Hematopoietic multipotent progenitor cell treated with erythropoietin and hydrocortisone succinate and interleukin-3 and kit ligand, for 6 days (in vitro differentiated cells): Measurements from ENCODE around the gene TBK1.

ENCODE experiments used
- DNase-seq: peaks from one replicate; pipeline ENCODE4 v3.0.0-alpha.2; 2015

Gene TBK1

DNA sequence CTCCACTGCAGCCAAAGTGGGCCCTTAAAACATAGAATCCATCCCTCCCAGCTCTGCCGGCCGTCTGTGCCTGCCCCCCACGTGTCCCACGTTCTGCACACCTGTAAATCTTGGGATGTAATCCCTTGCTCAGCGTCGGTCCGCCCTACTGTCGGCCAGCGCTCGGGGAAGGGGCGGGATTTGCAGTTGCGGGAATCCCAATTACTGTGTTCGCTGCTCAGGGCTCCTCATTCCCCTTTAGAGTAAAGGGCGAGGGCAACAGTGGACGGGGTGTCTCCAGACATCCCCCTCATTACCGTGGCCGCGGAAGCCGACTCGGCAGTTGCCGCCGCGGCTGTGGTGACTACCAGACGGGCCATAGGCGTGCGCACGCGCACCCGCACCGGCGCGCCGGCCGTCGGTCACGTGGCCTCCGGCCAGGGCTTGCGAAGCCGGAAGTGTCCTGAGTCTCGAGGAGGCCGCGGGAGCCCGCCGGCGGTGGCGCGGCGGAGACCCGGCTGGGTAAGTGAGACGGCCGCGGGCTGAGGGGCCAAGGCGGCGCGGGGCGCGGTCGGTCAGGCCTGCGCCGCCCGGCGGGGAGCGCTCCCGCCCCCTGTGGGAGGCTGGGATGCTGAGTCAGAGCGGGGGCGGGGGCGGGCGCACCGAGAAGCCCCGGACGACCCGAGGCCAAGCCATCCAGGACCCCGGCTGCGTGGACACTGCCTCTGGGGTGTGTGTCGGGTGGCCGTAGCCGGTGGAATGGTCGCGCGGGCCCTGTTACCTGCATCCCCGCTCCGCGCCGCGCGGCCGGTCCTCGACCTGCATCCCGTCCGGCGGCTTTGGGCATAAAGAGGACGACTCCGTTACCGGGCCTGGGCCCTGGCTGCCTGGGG, at the start of gene TBK1:
TSS of gene TBK1 (plus strand) at position 434 of the 872 bp plus-strand sequence. CDS start 3,751 bp downstream, outside the sequence.
- peak; percentile 84 for DNase-seq

DNA sequence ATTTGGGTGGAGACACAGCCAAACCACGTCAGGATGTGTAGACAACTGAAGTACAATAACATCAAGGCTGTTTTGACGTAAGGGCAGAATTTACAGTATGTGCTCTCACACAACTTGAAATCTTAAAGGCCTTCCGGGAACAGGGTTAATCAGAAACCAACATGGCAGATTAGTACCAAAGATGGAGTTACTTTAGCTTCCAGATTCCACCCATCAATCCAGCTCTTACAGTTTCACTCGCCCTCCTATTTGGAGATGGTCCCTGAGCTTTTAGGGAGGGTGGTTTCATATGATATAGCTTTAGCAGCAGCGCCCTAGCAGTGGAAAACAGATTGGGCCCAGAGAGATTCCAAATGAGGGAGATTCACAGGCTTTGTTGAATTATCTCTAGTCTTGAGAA, 49.7 kb upstream of the TBK1 start:
- DNase-seq: no peak

GRCh38 chr12:64403707-64404469, 48.0 kb upstream of the TBK1 start, which contains the start of gene XPOT:
TSS of gene XPOT (plus strand) at chr12:64404392. CDS start at chr12:64410036, 5,644 bp downstream.
- DNase-seq: peak; percentile 96

DNA sequence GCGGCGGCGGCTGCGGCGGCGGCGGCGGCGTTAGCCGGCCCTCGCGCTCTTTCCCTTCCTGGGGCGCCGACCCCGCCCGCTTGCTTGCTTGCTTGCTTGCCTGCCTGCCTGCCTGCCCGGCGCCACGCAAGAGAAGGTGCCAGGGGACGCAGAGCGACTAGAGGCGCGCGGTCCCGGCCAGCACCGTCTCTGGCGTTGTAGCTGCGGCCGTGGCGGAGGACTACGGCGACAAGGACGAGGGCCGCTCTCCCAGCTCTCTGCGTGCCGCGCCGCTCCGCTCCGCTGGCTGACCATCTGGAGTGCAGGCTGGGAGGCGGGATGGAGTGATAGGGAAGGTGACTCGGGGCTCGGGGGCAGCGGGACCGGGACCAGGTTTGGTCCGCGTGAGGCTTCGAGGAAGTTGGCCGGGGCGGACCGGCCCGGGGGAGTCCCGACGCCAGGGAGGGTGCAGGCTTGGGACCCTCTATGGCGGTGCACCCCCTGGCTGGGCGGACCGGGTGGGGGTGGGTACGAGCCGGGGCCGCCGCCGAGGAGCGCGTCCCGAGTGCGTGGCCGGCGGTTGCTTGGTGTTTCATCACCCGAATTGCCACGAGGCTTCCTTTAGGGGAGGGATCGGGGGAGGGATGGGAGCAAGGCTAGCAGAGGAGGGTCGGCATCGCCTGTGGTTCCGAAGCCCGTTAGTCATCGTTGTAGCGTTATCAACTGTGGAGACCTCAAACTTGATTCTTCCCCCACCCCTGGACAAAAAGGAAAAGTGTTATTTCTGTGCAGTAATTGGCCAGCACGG, 47.3 kb upstream of the TBK1 start:
- DNase-seq: peak; percentile 88

DNA sequence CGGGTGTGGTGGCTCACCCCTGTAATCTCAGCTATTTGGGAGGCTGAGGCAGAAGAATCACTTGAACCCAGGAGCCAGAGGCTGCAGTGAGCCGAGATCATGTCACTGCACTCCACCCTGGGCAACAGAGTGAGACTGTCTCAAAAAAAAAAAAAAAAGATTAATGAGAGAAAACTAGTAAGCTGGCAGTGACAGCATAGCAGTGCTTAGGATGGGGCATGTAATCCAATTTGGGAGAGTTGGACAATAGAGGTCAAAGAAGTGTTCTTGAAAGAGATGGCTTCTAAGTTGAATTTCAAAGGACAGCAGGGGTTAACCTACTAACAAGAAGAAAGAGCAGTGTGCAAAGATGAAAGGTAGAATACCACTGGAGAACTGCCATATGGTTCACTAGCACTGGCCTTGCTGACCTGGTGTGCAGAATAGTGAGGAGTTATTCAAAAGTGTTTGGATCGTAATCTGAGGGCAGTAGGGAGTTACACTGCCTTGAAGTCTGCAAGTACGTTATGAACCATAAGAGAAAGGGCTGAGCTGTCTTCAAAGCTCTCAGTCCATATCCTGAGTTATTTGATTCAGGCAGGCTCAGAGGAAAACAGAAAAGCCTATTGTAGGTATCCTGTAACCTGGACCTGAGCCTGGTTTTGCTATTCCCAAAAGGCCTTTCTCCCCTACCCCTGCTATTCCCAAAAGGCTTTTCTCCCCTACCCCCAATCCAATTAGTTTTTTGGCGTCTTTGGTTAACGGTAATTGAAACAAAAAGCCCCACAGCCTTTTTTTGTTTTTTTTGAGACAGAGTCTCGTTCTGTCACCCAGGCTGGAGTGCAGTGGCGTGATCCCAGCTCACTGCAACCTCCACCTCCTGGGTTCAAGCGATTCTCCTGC, 44.3 kb upstream of the TBK1 start:
- peak; percentile 16 for DNase-seq

- no peak for DNase-seq
These were observed 40.5 kb upstream of the TBK1 start for GRCh38 chr12:64411427-64411826.

DNA sequence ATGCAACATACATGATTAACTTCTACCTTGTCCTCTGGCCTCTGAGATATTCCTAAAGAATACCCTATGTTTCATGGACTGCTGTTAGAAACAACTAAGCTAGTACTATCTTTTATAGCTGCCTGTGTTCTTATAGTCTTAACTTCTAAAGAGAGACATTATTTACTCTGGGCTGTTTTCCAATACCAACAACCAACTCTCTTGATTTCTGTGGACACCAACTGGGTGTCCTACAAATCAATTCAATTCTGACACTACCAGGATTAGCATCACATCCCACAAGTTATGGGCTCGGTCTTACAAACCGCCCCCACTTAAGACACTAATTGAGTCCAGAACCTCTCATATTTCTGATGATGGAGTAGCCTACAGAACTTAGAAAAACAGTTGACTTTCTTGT, 39.5 kb upstream of the TBK1 start:
- no peak for DNase-seq

DNA sequence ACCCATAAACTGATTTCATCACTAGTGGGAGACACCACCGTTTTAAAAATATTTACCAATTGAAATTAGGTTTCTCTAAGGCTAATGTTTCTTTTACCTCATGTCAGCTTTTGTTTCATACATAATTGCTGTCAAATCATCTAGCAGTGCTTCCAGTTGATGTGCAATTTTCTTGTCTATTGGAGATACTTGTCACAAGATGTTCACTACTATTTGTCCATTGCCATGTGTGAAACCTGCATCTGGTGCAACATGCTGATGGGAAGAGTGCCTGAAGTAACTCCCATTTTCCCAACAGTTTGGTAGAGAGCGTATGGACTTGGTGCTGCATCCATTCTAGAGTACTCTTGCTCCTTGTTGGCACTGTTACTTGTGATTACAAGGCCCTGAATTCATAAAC, 38.0 kb upstream of the TBK1 start:
- DNase-seq: no peak

- DNase-seq: no peak
These were observed 33.7 kb upstream of the TBK1 start for GRCh38 chr12:64418209-64418608.

GRCh38 chr12:64419696-64420095, 32.2 kb upstream of the TBK1 start:
- no peak for DNase-seq

GRCh38 chr12:64427988-64428387, 23.9 kb upstream of the TBK1 start:
- DNase-seq: no peak

- DNase-seq: no peak
These were observed 23.0 kb upstream of the TBK1 start for GRCh38 chr12:64428956-64429355.

DNA sequence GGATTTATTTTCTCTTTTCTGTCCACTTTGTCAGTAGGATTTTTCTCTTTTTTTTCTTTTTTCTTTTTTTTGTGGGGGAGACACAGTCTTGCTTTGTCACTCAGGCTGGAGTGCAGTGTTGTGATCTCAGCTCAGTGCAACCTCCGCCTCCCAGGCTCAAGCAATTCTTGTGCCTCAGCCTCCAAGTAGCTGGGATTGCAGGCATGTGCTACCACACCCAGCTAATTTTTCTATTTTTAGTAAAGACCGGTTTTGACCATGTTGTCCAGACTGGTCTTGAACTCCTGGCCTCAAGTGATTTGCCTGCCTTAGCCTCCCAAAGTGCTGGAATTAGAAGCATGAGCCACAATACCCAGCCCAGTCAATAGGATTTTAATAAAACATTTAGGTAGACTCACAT, 21.0 kb upstream of the TBK1 start:
- no peak for DNase-seq

- DNase-seq: no peak
These were observed 20.1 kb upstream of the TBK1 start for GRCh38 chr12:64431791-64432190.

- no peak for DNase-seq
These were observed 18.0 kb upstream of the TBK1 start for GRCh38 chr12:64433915-64434314.

- no peak for DNase-seq
These were observed 11.8 kb upstream of the TBK1 start for GRCh38 chr12:64440100-64440499.

DNA sequence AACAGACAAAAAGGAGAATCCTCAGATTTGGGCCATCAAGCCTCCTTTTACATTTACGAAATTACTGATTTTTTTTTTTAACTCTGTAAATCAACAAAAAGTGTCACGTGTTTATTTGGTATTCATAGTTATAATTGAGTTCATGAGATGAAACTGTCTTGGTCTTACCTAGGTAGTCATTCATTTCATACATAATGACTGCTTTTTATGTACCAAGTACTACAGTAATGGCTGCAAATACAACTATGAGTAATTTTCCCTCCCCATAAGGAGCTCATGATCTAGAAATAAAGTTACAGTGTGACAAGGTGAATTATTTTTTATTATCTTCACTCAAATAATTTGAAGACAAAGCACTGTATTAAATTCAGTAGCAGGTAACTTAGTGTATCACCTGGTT, 6.4 kb upstream of the TBK1 start:
- no peak for DNase-seq

DNA sequence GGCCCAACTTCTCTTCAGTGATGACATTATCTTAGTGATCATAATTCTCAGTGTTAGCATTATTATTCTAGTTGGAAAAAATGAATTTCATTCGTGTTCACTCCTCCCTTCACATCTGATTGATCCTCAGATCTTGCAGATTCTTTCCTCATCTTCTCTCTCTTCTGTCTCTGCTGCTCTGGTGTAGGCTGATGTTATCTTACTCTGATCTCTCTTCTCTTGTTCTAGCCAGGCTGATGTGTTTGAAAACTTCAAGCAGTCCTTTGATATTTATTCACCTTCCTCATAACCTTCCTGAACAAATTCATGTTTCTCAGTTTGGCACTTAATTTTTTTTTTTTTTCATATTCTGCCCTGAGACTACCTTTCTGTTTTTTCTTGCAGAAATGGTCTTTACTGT, 5.6 kb upstream of the TBK1 start:
- no peak for DNase-seq

- DNase-seq: no peak
These were observed 1.8 kb upstream of the TBK1 start for GRCh38 chr12:64450057-64450640.

- peak; percentile 69 for DNase-seq
These were observed 1.0 kb upstream of the TBK1 start for GRCh38 chr12:64450711-64451486.
